Limb (tissue), 2 donors: Measurements from ENCODE around the gene AHI1.

Experiments
- DNase-seq, 2 donors: peaks; one replicate each; pipeline ENCODE4 v3.0.0-alpha.2; 2016; ENCODE audit errors: extremely low spot score in 2 of 2

The AHI1 gene

GRCh38 chr6:135235716-135236115, 261.8 kb downstream of the AHI1 start:
- no peak for DNase-seq

- no peak for DNase-seq
These were observed 263.1 kb downstream of the AHI1 start for GRCh38 chr6:135234492-135234780.

- no peak for DNase-seq
These were observed 263.7 kb downstream of the AHI1 start for GRCh38 chr6:135233686-135234491.
